Loucy (cell line): Measurements from ENCODE around the gene MPV17.

ENCODE experiments used
- H2AFZ ChIP-seq: fragments of 200-600 bp; sonication (generic); 2 replicates; pipeline ENCODE4 v1.6.0; 2016; ENCODE audit warnings: antibody characterized with exemption, mild to moderate bottlenecking, low read length, moderate library complexity
- H3F3A ChIP-seq: fragments of 200-600 bp; 2 replicates; pipeline ENCODE4 v1.6.0; 2016; ENCODE audit warnings: antibody characterized with exemption, low read depth, mild to moderate bottlenecking
- H3K27me3 ChIP-seq: fragments of 200-600 bp; sonication (generic); 2 replicates; pipeline ENCODE4 v1.6.1; 2014; ENCODE audit warnings: low read length, mild to moderate bottlenecking; ENCODE audit not compliant: insufficient read depth, poor library complexity, severe bottlenecking
- H3K36me3 ChIP-seq: fragments of 200-600 bp; sonication (generic); 2 replicates; pipeline ENCODE4 v1.6.1; 2016; ENCODE audit warnings: low read length; ENCODE audit not compliant: insufficient read depth
- H3K4me1 ChIP-seq: fragments of 200-600 bp; sonication (generic); 2 replicates; pipeline ENCODE4 v1.5.1; 2014; ENCODE audit warnings: low read length, mild to moderate bottlenecking; ENCODE audit not compliant: insufficient read depth, poor library complexity, severe bottlenecking
- H3K4me2 ChIP-seq: fragments of 200-600 bp; sonication (generic); 2 replicates; pipeline ENCODE4 v1.6.0; 2014; ENCODE audit warnings: antibody characterized with exemption, low read length, low read depth, mild to moderate bottlenecking; ENCODE audit not compliant: poor library complexity, severe bottlenecking
- H3K4me3 ChIP-seq: fragments of 200-600 bp; sonication (generic); 2 replicates; pipeline ENCODE4 v1.5.1; 2014; ENCODE audit warnings: low read length, mild to moderate bottlenecking, mixed read lengths; ENCODE audit not compliant: poor library complexity, severe bottlenecking
- H3K79me2 ChIP-seq: fragments of 200-600 bp; sonication (generic); 2 replicates; pipeline ENCODE4 v1.6.1; 2014; ENCODE audit warnings: low read length; ENCODE audit not compliant: insufficient read depth
- H3K9ac ChIP-seq: fragments of 200-600 bp; sonication (generic); 2 replicates; pipeline ENCODE4 v1.6.0; 2014; ENCODE audit warnings: mild to moderate bottlenecking, low read depth, low read length, moderate library complexity; ENCODE audit not compliant: poor library complexity, severe bottlenecking
- H3K9me2 ChIP-seq: fragments of 200-600 bp; sonication (generic); replicated peaks from 2 replicates; pipeline ENCODE4 v1.6.1; 2016; ENCODE audit warnings: low read depth, low read length, mixed read lengths
- H3K9me3 ChIP-seq: fragments of 200-600 bp; sonication (generic); 2 replicates; pipeline ENCODE4 v1.6.1; 2014; ENCODE audit warnings: mild to moderate bottlenecking, antibody characterized with exemption, low read length, low read depth; ENCODE audit not compliant: insufficient read depth
- H4K20me1 ChIP-seq: fragments of 200-600 bp; sonication (generic); 2 replicates; pipeline ENCODE4 v1.6.0; 2014; ENCODE audit warnings: antibody characterized with exemption, low read length, mild to moderate bottlenecking; ENCODE audit not compliant: insufficient read depth, poor library complexity, severe bottlenecking
- CTCF ChIP-seq: fragments of 200-600 bp; sonication (generic); conservative IDR thresholded peaks from 2 replicates; pipeline ENCODE4 v1.5.1; 2014; ENCODE audit warnings: mild to moderate bottlenecking, antibody characterized with exemption, low read length
- EZH2phosphoT487 ChIP-seq: fragments of 200-600 bp; IDR thresholded peaks from 2 replicates; pipeline ENCODE4 v1.6.1; 2018; ENCODE audit warnings: antibody characterized with exemption, mild to moderate bottlenecking, moderate library complexity, borderline replicate concordance

Gene MPV17

GRCh38 chr2:27261241-27261925, 61.5 kb downstream of the MPV17 start:
- H3K79me2 ChIP-seq = no peaks in the 10 kb centered on the region
- H3K4me1 ChIP-seq = no peaks in the 10 kb centered on the region
- no peaks in the 10 kb centered on the region for H4K20me1 ChIP-seq
- H3K27me3 ChIP-seq = no peaks in the 10 kb centered on the region
- H3K9me2 ChIP-seq = no peaks in the 10 kb centered on the region
- H3K4me3 ChIP-seq = no peak overlapping the region
- H3K36me3 ChIP-seq = no peaks in the 10 kb centered on the region
- H3K9ac ChIP-seq = no peak overlapping the region
- H3K4me2 ChIP-seq = no peak overlapping the region
- TF ChIP-seq CTCF = no peak
- TF ChIP-seq EZH2phosphoT487 = no peak
- H3K9me3 ChIP-seq = no peaks in the 10 kb centered on the region
- H3F3A ChIP-seq = no peaks in the 10 kb centered on the region
- H2AFZ ChIP-seq = no peak overlapping the region
